Chondrocyte (in vitro differentiated cells): Measurements from ENCODE around the gene GPATCH8. TPM values are rescaled to one million over a fixed set of nuclear protein-coding genes. Genes with fewer than 3 reads are reported as not detected.
A peak's percentile ranks its signal among the peaks of the same experiment; 100 is the strongest.

Source experiments
- DNase-seq: peaks from one replicate; pipeline ENCODE4 v3.0.0; 2021; ENCODE audit warnings: mixed read lengths, low spot score
- H3K27ac Mint-ChIP-seq: one replicate; pipeline ENCODE4 v1.8.0; 2021; ENCODE audit warnings: mild to moderate bottlenecking, moderate library complexity, mixed read lengths; ENCODE audit not compliant: unreplicated experiment
- H3K27me3 Mint-ChIP-seq: 2 replicates; pipeline ENCODE4 v1.8.0; 2021; ENCODE audit warnings: low read depth, mixed read lengths
- H3K36me3 Mint-ChIP-seq: 2 replicates; pipeline ENCODE4 v1.8.0; 2021; ENCODE audit warnings: low read depth, mixed read lengths
- H3K4me1 Mint-ChIP-seq: 2 replicates; pipeline ENCODE4 v1.8.0; 2021; ENCODE audit warnings: low read depth, mild to moderate bottlenecking, mixed read lengths
- H3K4me3 Mint-ChIP-seq: one replicate; pipeline ENCODE4 v1.8.0; 2021; ENCODE audit warnings: mild to moderate bottlenecking, moderate library complexity, mixed read lengths; ENCODE audit not compliant: unreplicated experiment
- H3K9me3 Mint-ChIP-seq: 2 replicates; pipeline ENCODE4 v1.8.0; 2021; ENCODE audit warnings: low read depth, mixed read lengths
- CTCF ChIP-seq: fragments of 200-600 bp; sonication (generic); IDR thresholded peaks from 2 replicates; pipeline ENCODE4 v1.5.0; 2021; ENCODE audit warnings: antibody characterized with exemption, mild to moderate bottlenecking, moderate library complexity
- total RNA-seq: library from RNA; stranded (reverse); gene quantifications from 3 replicates; pipeline ENCODE4 v1.2.1, GENCODE V29; 2021

The GPATCH8 gene
- total RNA-seq, 1 donor from 2014 or later, result 31.1 TPM

GRCh38 chr17:44383363-44383762 is 119.8 kb downstream of the GPATCH8 start:
- no peaks in the 10 kb centered on the region for H3K9me3 Mint-ChIP-seq
- DNase-seq, result peak; percentile 85
- no peaks in the 10 kb centered on the region for H3K36me3 Mint-ChIP-seq
- H3K4me3 Mint-ChIP-seq, result no peak overlapping the region
- no peak for TF ChIP-seq CTCF
- peaks cover 10% of the 10 kb centered on the region for H3K4me1 Mint-ChIP-seq
- H3K27me3 Mint-ChIP-seq, result peaks cover 2% of the 10 kb centered on the region
- no peak overlapping the region for H3K27ac Mint-ChIP-seq

GRCh38 chr17:44382917-44383316 is 120.3 kb downstream of the GPATCH8 start:
- H3K4me3 Mint-ChIP-seq, result no peak overlapping the region
- H3K27me3 Mint-ChIP-seq, result peaks cover 2% of the 10 kb centered on the region
- H3K27ac Mint-ChIP-seq, result no peak overlapping the region
- H3K36me3 Mint-ChIP-seq, result no peaks in the 10 kb centered on the region
- peak; percentile 53 for DNase-seq
- no peak for TF ChIP-seq CTCF
- no peaks in the 10 kb centered on the region for H3K9me3 Mint-ChIP-seq
- peaks cover 10% of the 10 kb centered on the region for H3K4me1 Mint-ChIP-seq

- no peak for TF ChIP-seq CTCF
- Mint-ChIP-seq H3K4me1 (peaks cover 10% of the 10 kb centered on the region), H3K9me3 (no peaks in the 10 kb centered on the region), H3K4me3 (no peak overlapping the region), H3K27me3 (peaks cover 2% of the 10 kb centered on the region), H3K27ac (no peak overlapping the region), H3K36me3 (no peaks in the 10 kb centered on the region)
- DNase-seq, result no peak
Observed at GRCh38 chr17:44381810-44382305, 121.3 kb downstream of the GPATCH8 start.

- Mint-ChIP-seq H3K4me3 (no peak overlapping the region), H3K27me3 (peaks cover 2% of the 10 kb centered on the region), H3K4me1 (peaks cover 4% of the 10 kb centered on the region), H3K27ac (no peak overlapping the region), H3K9me3 (no peaks in the 10 kb centered on the region), H3K36me3 (no peaks in the 10 kb centered on the region)
- no peak for DNase-seq
- no peak for TF ChIP-seq CTCF
Observed at GRCh38 chr17:44380767-44381166, 122.4 kb downstream of the GPATCH8 start.

GRCh38 chr17:44379887-44380286 is 123.3 kb downstream of the GPATCH8 start:
- peaks cover 2% of the 10 kb centered on the region for H3K27me3 Mint-ChIP-seq
- DNase-seq, result no peak

More at GRCh38 chr17:44379887-44380286, 123.3 kb downstream of the GPATCH8 start:
- TF ChIP-seq CTCF, result no peak
- H3K36me3 Mint-ChIP-seq, result no peaks in the 10 kb centered on the region
- H3K4me3 Mint-ChIP-seq, result no peak overlapping the region
- peaks cover 2% of the 10 kb centered on the region for H3K4me1 Mint-ChIP-seq
- no peak overlapping the region for H3K27ac Mint-ChIP-seq
- H3K9me3 Mint-ChIP-seq, result no peaks in the 10 kb centered on the region
